Motor neuron (in vitro differentiated cells): Measurements from ENCODE around the gene FLT3. TPM values are rescaled to one million over a fixed set of nuclear protein-coding genes. Genes with fewer than 3 reads are reported as not detected.
"Not testable (repeated sequence)": the region's sequence is repeated elsewhere in the genome, so short reads cannot be mapped to it uniquely, and the experiment has no call there.

Experiments used
- ATAC-seq, 8 experiments: fragments of 200-7000 bp; cut with Tn5 transposase; replicated peaks in 6 of 8; 2 replicates each; pipeline ENCODE4 v1.8.0; 2021; ENCODE audit warnings: mild to moderate bottlenecking in 8 of 8, moderate library complexity in 8 of 8
- H3K27ac ChIP-seq, 2 donors: fragments of 250-450 bp; sonication (Bioruptor Pico); 2 replicates each; pipeline ENCODE4 v1.9.0; 2021; ENCODE audit warnings: antibody characterized with exemption in 2 of 2, mild to moderate bottlenecking in 2 of 2, moderate library complexity in 1 of 2
- H3K4me1 ChIP-seq, 2 donors: fragments of 250-450 bp; sonication (Bioruptor Pico); replicated peaks in 1 of 2; 2 replicates each; pipeline ENCODE4 v1.6.1; 2021; ENCODE audit warnings: antibody characterized with exemption in 2 of 2, mild to moderate bottlenecking in 2 of 2, moderate library complexity in 1 of 2
- H3K4me3 ChIP-seq, 5 donors: fragments of 250-450 bp; sonication (Bioruptor Pico); 2 replicates each; pipeline ENCODE4 v1.9.0; 2021; ENCODE audit warnings: antibody characterized with exemption in 5 of 5, mild to moderate bottlenecking in 5 of 5, moderate library complexity in 4 of 5
- WGBS, 10 experiments: fragments of 450-650 bp; shearing (Covaris generic); methylation state at CpG; one replicate each; pipeline ENCODE4 v1.0.0; 2022; 5-methylcytosine and 5-hydroxymethylcytosine counted together
- in situ Hi-C, 9 experiments: fragments of 400-800 bp; cut with MboI; loops; one replicate each; pipeline ENCODE4 v1.15.0; 2021; ENCODE audit warnings: low sequenced_read_pairs in 9 of 9, low pct_unique_long_range_greater_than_20kb in 2 of 9; ENCODE audit not compliant: unreplicated experiment in 9 of 9
- total RNA-seq, 8 experiments: library from RNA; unstranded; fragments of 300-600 nt; gene quantifications; 2 replicates each; pipeline versions ENCODE4 v1.2.3 to v1.2.4, GENCODE V29; 2022

FLT3 gene
- total RNA-seq, result under 1 TPM in 6 of 8 experiments, not detected in 2; 0.04 to 0.29 (median 0.15) TPM

DNA sequence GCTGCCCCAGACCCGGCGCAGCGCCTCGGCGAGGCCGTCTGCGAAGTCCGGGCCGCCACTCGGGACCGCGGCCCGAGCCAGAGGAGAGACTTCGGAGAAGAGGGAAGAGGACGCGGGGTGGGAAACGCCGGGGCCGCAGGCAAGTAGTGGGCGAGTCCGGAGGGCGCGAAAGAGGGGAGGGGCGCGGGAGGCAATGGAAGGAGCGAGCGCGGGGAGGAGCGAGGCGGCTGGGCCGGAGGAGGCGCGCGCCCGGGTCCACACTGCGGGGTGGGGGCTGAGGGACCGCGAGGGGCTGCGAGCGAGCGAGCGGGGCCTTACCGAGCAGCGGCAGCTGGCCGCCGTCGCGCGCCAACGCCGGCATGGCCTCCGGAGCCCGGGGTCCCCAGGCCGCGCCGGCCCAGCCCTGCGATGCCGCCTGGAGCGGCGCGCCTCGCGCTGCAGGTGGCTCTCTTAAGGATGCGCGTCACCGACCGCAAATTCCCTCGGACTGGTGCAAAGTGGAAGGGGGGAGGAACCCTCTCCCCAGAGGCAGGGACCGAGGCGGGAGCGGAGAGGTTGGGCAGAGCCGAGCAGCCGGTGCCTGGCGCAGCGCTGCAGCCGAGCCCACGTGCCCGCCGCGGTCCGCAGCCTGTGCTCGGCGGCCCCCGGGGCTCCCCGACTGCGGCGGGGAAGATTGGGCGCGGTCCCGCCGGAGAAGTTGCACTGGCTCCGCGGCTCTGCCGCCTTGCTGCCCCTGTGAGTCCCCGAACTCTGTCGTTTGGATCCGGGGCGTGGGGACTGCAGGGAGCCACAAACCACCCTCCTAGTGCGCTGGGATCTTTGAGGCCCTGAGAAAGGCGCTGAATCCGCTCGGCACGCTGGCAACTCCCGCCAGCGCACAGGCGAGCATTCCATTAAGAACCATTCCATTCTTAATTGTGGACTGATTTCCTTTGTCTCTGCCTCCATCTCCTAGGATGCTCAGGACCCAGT, at the start of gene FLT3:
FLT3 (minus strand) TSS at position 427 of the 972 bp plus-strand sequence; CDS start at position 361, 66 bp downstream.
- Histone ChIP-seq H3K4me1 (peaks cover 0 to 4% of the 10 kb centered on the region in 2 donors), H3K27ac (no peak within 1 kb of the TSS), H3K4me3 (peak within 1 kb of the TSS; percentile 35 to 48 (median 44))
- in situ Hi-C loops, result no loop called here
- ATAC-seq, result peak; percentile 18 to 92 (median 88)
- 0 to 8% (median 4%) methylated on average over 2 to 8 of the region's 106 CpGs; no CpG with 5 or more reads in 6 of the 10 experiments for WGBS, 10 experiments

DNA sequence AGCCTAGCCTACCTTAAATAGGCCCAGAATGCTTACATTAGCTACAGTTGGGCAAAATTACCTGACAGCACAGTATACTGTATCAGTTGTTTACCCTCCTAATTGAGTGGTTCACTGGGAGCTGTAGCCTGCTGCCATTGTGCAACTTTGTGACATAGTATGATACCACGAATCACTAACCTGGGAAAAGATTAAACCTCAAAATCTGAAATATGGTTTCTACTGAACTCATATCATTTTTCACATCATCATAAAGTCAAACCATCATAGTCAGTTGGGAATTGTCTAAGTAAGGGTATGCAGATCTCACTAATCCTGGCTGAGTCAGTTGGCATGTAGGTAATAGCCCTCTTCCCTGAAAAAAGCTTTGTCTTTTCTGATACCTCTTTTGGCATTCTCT, 47.1 kb upstream of the FLT3 start:
- ATAC-seq, result peak in 1 of 8 experiments; percentile 61
- Histone ChIP-seq H3K27ac (no peak overlapping the region), H3K4me1 (no peaks in the 10 kb centered on the region), H3K4me3 (no peak overlapping the region)
- WGBS, 10 experiments, result 57 to 100% (median 100%) methylated on average over 1 of the region's 1 CpG; no CpG with 5 or more reads in 2 of the 10 experiments
- in situ Hi-C loops, result no loop called here

DNA sequence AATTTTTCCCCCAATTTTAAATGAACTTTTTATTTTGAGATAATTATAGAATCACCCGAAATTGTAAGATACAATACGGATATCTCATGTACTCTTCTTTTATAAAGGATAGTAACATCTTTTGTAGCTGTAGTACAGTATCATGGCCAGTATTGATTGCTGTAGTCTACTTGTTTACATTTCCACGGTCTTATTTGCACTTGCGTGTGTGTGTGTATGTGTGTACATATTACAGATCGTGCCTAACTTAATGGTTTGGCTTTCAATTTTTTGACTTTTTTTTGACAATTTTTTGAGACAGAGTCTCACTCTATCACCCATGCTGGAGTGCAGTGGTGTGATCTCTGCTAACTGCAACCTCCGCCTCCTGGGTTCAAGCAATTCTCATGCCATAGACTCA, 44.7 kb upstream of the FLT3 start:
- WGBS, 10 experiments, result 80 to 100% (median 93%) methylated on average over 1 to 6 of the region's 6 CpGs; no CpG with 5 or more reads in 1 of the 10 experiments
- ATAC-seq, result no peak
- in situ Hi-C loops, result no loop called here
- Histone ChIP-seq H3K27ac (no peak overlapping the region), H3K4me3 (no peak overlapping the region), H3K4me1 (peaks cover 3 to 5% of the 10 kb centered on the region in 2 donors)

DNA sequence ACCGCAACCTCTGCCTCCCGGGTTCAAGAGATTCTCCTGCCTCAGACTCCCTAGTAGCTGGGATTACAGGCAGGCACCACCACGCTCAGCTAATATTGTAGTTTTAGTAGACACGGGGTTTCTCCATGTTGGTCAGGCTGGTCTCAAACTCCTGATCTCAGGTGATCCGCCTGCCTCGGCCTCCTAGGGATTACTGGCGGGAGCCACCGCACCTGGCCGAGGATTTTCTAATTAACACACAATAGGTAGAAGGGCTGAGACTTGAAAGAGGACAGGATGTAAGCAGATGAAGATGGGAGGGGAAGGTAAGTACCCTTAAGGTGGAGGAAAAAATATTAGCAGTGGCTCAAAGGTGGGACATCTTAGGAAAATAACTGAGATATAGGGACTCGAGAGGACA, 41.2 kb upstream of the FLT3 start:
- not testable (repeated sequence) for H3K27ac ChIP-seq

DNA sequence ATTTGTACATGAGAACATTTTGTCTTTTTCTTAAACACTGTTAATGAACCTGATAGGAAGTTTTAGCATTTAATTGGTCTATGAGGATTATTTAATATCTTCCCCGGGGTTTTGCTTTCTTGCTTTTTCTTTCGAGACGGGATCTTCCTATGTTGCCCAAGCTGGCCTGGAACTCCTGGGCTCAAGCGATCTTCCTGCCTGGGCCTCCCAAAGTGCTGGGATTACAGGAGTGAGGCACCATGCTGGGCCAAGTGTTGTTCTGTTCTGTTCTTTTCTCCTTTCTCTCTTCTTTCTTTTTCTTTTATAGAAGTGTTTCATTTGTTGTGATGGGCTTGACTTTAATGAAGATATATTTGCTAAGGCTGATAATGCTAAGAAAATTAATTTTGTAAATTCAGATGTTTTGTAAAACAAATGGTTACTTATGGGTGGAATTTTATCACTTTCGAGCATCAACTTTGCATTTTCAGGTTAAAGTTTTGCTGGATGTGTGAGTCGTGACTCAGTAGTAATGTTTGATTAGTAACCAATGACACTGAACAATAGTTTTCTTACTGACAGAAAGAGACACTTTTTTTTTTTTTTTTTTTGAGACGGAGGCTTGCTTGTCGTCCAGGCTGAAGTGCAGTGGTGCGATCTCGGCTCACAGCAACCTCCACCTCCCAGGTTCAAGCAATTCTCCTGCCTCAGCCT, 40.2 kb upstream of the FLT3 start:
- Histone ChIP-seq H3K4me1 (peaks cover 6 to 13% of the 10 kb centered on the region in 2 donors), H3K27ac (no peak overlapping the region), H3K4me3 (peak overlapping the region; percentile 63 to 96 (median 86))
- in situ Hi-C loops, result no loop called here
- no peak for ATAC-seq
- 7 to 53% (median 30%) methylated on average over 1 to 10 of the region's 10 CpGs for WGBS, 10 experiments

More for the DNA sequence above, 41.2 kb upstream of the FLT3 start:
- ATAC-seq, H3K4me3 ChIP-seq, in situ Hi-C loops: not testable (repeated sequence)
- H3K4me1 ChIP-seq, result peaks cover 6 to 13% of the 10 kb centered on the region in 2 donors
- WGBS, 10 experiments, result 73 to 100% (median 89%) methylated on average over 1 to 10 of the region's 10 CpGs

DNA sequence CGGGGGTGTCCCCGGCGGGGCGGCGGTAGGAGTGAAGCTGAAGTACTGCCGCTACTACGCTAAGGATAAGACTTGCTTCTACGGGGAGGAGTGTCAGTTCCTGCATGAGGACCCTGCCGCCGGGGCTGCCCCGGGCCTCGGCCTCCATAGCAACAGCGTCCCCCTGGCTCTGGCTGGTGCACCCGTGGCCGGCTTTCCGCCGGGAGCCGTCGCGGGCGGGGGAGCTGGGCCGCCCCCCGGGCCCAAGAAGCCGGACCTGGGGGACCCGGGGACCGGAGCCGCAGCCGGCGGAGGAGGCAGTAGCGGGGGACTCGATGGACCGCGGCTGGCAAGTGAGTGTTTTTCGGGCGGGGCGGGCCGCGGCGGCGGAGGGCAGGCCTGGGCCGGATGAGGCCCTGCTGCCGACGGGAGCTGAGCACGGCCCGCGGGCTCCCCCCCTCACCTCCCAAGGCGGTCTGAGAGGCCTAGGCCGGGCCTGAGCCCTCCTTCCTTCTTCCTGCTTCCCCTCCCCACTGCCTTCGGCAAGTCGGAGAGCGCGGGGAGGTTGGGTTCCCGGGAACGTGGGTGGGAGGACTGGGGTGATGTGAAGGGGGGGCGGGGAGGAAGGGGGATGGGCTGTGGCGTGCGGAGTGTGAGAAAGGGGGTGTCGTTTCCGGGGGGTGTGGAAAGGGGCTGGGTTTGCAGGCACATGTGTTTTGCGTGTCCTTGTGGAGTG, 38.5 kb upstream of the FLT3 start:
- ATAC-seq, result peak; percentile 61 to 81 (median 78)
- Histone ChIP-seq H3K4me3 (peak overlapping the region; percentile 63 to 96 (median 86)), H3K4me1 (peaks cover 6 to 13% of the 10 kb centered on the region in 2 donors), H3K27ac (peak overlapping the region; percentile 94 to 95)
- in situ Hi-C loops, result no loop called here
- WGBS, 10 experiments, result no CpG with 5 or more reads among the region's 60 CpGs

DNA sequence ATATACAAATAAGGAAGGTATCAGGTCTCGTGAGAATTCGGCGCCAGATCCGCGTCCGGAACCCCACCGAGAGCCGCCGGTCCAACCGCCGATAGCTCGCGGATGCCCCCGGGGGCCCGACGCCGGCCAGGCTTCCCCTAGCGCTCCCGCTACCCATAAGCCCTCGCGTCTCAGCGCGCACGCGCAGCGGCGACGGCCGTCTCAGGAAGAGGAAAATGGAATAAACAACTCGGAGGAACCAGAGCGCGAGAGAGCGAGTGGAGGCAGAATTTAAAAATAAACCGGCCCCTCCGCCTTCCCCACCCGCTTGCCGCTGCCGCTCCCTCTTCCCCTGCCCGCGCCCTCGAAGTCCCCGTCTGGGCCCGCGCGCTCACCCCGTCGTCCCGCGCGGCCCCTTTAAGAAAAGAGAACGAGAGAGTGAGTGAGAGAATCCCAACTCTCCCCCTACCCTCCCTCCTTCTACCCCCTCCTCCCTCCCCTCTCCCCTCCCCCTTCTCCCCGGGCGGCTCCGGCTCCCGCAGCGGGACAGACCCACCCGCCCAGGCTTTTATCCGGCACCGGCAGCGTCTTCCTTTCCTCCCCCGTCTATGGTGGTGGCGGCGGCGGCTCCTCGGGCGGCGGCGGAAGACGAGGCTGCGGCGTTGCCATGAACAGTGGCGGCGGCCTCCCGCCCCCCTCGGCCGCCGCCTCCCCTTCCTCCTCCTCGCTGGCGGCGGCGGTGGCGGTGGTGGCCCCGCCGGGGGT, 37.8 kb upstream of the FLT3 start, which contains the start of gene PAN3:
PAN3 (plus strand) TSS at position 534 of the 744 bp plus-strand sequence; CDS start at position 647, 113 bp downstream.
- H3K27ac ChIP-seq, result peak within 1 kb of the TSS; percentile 94 to 95
- peak; percentile 52 to 80 (median 71) for ATAC-seq
- WGBS, 10 experiments, result 0 to 3% (median 0%) methylated on average over 2 to 18 of the region's 84 CpGs; no CpG with 5 or more reads in 4 of the 10 experiments
- H3K4me3 ChIP-seq, result peak within 1 kb of the TSS; percentile 63 to 96 (median 86)
- H3K4me1 ChIP-seq, result peaks cover 6 to 13% of the 10 kb centered on the region in 2 donors
- in situ Hi-C loops, result no loop called here

DNA sequence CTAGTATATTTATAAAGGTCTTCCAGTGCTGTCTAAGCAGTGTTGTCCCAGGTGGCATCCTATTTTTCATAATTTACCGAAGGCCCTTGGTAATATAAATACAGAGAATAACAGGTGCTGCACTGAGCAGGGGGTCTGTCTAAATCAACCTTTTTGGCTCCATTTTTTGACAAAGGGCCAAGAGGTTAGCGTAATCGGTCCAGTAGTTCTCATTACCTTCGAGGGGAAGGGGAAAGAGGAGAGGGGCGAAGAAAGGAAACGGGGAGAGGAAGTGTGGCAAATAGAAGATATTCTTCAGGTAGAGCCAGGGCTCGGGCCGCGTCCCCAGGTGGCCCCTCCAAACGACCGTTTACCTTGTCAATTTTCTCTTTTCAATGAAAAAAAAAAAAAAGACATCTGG, 37.2 kb upstream of the FLT3 start:
- ATAC-seq, result no peak
- Histone ChIP-seq H3K4me1 (peaks cover 6 to 13% of the 10 kb centered on the region in 2 donors), H3K27ac (peak overlapping the region; percentile 94 to 95), H3K4me3 (peak overlapping the region; percentile 63 to 96 (median 86))
- in situ Hi-C loops, result no loop called here
- 0 to 7% (median 0%) methylated on average over 1 to 11 of the region's 11 CpGs; no CpG with 5 or more reads in 2 of the 10 experiments for WGBS, 10 experiments

DNA sequence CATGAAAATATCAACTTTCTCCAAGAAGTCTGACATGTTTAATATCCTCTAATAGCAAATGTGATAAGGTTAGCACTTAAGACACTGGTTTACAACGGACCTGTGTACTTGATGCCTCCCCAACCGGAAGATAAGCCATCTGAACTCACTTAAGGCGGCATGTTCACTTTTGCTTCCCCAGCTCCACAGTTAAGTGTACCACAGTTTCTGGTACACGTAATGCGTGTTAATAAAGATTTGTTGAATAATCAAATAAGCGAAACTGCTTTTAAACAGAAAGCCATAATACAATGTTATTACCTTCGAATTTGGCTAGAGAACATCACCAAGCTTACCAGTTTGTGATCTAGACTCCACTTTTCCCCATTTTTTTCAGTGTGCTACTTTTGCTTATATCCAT, 36.5 kb upstream of the FLT3 start:
- 0 to 68% (median 43%) methylated on average over 1 to 7 of the region's 7 CpGs; no CpG with 5 or more reads in 2 of the 10 experiments for WGBS, 10 experiments
- Histone ChIP-seq H3K4me1 (peaks cover 6 to 13% of the 10 kb centered on the region in 2 donors), H3K4me3 (peak overlapping the region; percentile 63 to 96 (median 86)), H3K27ac (no peak overlapping the region)
- no peak for ATAC-seq
- in situ Hi-C loops, result no loop called here

DNA sequence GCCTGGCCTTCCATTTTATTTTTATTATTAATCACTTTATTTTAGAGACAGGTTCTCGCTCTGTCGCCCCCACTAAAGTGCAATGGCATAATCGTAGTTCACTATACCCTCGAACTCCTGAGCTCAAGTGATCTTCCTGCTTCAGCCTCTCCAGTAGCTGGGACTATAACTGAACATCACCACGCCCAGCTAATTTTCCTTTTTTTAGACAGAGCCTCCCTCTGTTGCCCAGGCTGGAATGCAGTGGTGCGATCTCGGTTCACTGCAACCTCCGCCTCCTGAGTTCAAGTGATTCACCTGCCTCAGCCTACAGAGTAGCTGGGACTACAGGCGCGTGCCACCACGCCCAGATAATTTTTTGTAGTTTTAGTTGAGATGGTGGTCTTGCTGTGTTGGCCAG, 31.3 kb upstream of the FLT3 start:
- no peak for ATAC-seq
- no peak overlapping the region for H3K27ac ChIP-seq
- no peaks in the 10 kb centered on the region for H3K4me1 ChIP-seq
- 87 to 100% (median 94%) methylated on average over 2 to 7 of the region's 11 CpGs; no CpG with 5 or more reads in 4 of the 10 experiments for WGBS, 10 experiments
- in situ Hi-C loops, result no loop called here
- H3K4me3 ChIP-seq, result no peak overlapping the region

DNA sequence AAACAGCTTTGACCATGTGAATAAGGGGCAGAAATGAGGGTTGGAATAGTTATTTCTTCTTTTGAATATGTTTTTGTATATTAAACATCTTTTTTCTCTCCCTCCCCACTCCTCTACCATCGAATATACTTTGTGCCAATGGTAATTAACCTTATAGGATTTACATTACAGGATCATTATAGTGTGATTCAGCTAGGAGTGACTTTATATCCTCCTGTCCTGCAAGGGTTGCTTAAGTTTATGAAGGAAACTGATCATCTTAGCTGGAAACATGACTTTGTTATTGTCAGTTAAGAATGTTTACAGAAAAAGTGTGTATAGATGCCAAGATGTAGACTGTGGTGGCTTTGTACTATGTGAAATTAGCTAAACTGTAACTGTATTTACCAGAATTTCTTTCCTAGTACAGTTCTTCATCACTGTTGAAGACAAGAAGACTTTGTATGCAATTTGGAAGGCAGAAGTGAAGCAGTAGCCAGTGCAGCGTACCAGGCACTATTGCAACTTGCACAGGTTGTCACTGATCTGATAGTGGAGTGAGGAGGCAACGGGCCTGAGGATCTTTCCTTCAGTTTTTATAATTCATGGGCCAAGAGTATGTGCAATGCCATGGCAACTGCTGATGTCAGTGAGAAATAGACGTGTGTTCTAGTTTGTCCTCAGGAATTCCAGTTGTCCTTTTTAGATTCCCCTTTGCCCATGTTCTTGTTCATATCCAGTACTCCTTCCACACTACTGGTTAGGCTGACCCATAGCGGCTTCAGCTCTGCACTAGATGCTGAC, 29.7 kb upstream of the FLT3 start:
- no peaks in the 10 kb centered on the region for H3K4me1 ChIP-seq
- in situ Hi-C loops, result no loop called here
- H3K4me3 ChIP-seq, result no peak overlapping the region
- no peak overlapping the region for H3K27ac ChIP-seq
- 21 to 96% (median 88%) methylated on average over 1 to 4 of the region's 5 CpGs; no CpG with 5 or more reads in 1 of the 10 experiments for WGBS, 10 experiments
- ATAC-seq, result peak in 1 of 8 experiments; percentile 12
